Fibroblast of mammary gland (primary cell): ENCODE data around the gene EIF2S2.
"Not testable (repeated sequence)": the region's sequence is repeated elsewhere in the genome, so short reads cannot be mapped to it uniquely, and the experiment has no call there.

Experiments
- DNase-seq: peaks from one replicate; pipeline ENCODE4 v3.0.0-alpha.2; 2010; ENCODE audit warnings: low read depth
- H3K4me3 ChIP-seq: 2 replicates; pipeline ENCODE4 v1.5.1; 2011; ENCODE audit warnings: low read depth, mild to moderate bottlenecking, low read length, moderate library complexity; ENCODE audit not compliant: control insufficient read depth
- TF ChIP-seq, protein P1 (sequence below): conservative IDR thresholded peaks from 2 replicates; pipeline ENCODE4 v1.5.1; 2011; ENCODE audit warnings: low read depth, low read length, inconsistent platforms; ENCODE audit not compliant: control insufficient read depth, insufficient read depth

EIF2S2 gene

GRCh38 chr20:34143951-34144350, 31.9 kb upstream of the EIF2S2 start:
- TF ChIP-seq, protein P1, sequence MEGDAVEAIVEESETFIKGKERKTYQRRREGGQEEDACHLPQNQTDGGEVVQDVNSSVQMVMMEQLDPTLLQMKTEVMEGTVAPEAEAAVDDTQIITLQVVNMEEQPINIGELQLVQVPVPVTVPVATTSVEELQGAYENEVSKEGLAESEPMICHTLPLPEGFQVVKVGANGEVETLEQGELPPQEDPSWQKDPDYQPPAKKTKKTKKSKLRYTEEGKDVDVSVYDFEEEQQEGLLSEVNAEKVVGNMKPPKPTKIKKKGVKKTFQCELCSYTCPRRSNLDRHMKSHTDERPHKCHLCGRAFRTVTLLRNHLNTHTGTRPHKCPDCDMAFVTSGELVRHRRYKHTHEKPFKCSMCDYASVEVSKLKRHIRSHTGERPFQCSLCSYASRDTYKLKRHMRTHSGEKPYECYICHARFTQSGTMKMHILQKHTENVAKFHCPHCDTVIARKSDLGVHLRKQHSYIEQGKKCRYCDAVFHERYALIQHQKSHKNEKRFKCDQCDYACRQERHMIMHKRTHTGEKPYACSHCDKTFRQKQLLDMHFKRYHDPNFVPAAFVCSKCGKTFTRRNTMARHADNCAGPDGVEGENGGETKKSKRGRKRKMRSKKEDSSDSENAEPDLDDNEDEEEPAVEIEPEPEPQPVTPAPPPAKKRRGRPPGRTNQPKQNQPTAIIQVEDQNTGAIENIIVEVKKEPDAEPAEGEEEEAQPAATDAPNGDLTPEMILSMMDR: no peak
- peak; percentile 11 for DNase-seq
- no peak overlapping the region for H3K4me3 ChIP-seq

DNA sequence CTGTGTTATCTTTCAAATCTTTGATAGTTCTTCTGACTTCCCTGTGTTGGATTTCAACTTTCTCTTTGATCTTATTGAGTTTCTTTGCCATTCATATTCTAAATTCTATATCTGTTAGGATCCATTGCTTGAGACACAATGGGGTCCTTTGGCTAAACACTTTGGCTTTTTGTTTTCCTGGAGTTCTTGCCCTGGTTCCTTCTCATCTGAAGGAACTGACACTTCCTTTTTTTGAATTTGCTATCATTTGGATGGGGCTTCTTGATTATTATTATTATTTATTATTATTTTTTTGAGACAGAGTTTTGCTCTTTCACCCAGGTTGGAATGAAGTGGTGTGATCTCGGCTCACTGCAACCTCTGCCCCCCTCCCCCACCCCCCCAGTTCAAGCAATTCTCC, 30.1 kb upstream of the EIF2S2 start:
- DNase-seq: no peak
- TF ChIP-seq, protein P1: no peak
- H3K4me3 ChIP-seq: no peak overlapping the region

DNA sequence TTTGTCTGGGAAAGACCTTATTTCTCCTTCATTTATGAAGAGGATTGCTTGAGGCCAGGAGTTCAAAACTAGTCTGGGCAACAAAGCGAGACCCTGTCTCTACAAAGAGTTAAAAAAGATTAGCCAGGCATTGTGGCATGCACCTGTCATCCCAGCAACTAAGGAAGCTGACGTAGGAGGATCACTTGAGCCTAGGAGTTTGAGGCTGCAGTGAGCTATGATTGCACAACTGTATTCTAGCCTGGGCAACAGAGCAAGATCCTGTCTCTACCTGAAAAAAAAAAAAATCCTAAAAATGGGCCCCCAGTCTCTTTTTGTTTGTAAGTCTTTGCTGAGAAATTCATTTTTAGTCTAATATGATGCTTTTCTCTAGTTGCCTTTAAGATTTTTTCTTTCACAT, 29.2 kb upstream of the EIF2S2 start:
- H3K4me3 ChIP-seq: no peak overlapping the region
- TF ChIP-seq, protein P1: no peak
- DNase-seq: no peak

DNA sequence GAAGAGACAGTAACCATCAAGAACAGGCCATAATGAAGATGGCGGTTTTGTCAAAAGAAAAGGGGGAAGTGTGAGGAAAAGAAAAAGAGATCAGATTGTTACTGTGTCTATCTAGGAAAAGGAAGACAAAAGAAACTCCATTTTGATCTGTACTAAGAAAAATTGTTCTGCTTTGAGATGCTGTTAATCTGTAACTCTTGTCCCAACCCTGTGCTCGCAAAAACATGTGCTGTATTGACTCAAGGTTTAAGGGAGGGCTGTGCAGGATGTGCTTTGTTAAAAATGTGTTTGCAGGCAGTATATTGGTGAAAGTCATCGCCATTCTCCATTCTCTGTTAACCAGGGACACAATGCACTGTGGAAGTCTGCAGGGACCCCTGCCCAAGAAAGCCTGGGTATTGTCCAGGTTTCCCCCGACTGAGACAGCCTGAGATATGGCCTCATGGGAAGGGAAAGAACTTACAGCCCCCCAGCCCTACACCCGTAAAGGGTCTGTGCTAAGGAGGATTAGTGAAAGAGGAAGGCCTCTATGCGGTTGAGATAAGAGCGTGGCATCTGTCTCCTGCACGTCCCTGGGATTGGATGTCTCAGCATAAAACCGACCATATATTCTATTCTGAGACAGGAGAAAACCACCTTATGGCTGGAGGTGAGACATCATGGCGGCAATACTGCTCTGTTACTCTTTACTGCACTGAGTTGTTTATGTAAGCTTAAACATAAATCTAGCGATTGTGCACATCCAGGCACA, 23.7 kb upstream of the EIF2S2 start:
- DNase-seq, H3K4me3 ChIP-seq: not testable (repeated sequence)

GRCh38 chr20:34133365-34133860, 21.4 kb upstream of the EIF2S2 start:
- not testable (repeated sequence) for H3K4me3 ChIP-seq, DNase-seq

DNA sequence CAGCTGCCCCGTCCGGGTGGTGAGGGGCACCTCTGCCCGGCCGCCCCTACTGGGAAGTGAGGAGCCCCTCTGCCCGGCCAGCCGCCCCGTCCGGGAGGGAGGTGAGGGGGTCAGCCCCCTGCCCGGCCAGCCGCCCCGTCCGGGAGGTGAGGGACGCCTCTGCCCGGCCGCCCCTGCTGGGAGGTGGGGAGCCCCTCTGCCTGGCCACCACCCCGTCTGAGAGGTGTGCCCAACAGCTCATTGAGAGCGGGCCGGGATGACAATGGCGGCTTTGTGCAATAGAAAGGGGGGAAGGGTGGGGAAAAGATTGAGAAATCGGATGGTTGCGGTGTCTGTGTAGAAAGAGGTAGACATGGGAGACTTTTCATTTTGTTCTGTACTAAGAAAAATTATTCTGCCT, 20.9 kb upstream of the EIF2S2 start:
- DNase-seq, H3K4me3 ChIP-seq: not testable (repeated sequence)

- H3K4me3 ChIP-seq, DNase-seq: not testable (repeated sequence)
These were observed 20.4 kb upstream of the EIF2S2 start for GRCh38 chr20:34132491-34132890.

- H3K4me3 ChIP-seq: no peak overlapping the region
- DNase-seq: no peak
- TF ChIP-seq, protein P1: no peak
These were observed 19.4 kb upstream of the EIF2S2 start for GRCh38 chr20:34131491-34131890.

DNA sequence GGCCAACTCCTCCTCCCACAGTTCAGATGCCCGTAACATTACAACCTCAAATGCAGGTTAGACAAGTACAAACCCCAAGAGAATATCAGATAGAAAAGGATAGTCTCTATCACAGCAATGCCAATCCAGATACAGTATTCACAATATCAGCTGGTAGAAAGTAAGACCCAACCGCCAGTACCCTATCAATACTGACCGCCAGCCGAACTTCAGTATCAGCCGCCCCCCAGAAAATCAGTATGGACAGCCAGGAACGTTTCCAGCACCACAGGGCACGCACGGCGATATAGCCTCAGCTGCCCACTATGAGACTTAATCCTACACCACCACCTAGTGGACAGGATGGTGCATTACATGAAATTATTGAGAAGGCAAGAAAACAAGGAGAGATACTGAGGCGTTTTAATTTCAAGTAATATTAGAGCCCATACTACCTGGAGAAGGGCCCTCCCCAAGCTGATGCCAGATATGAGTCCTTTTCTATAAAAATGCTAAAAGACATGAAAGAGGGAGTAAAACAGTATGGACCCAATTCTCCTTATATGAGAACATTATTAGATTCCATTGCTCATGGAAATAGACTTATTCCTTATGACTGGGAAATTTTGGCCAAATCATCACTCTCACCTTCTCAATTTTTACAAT, 17.6 kb upstream of the EIF2S2 start:
- H3K4me3 ChIP-seq: no peak overlapping the region
- TF ChIP-seq, protein P1: peak; percentile 82
- DNase-seq: peak; percentile 74
